Nephron (organoid): ENCODE data around the gene SLIT1.

Experiments
- H3K27ac Mint-ChIP-seq, 3 experiments: 2 replicates each; pipeline ENCODE4 v1.8.0; 2020; ENCODE audit warnings: mixed read lengths in 3 of 3, mild to moderate bottlenecking in 2 of 3, moderate library complexity in 1 of 3
- H3K27me3 Mint-ChIP-seq: 2 replicates; pipeline ENCODE4 v1.8.0; 2021; ENCODE audit warnings: low read depth, mild to moderate bottlenecking, moderate library complexity, mixed read lengths
- H3K36me3 Mint-ChIP-seq: 2 replicates; pipeline ENCODE4 v1.8.0; 2020; ENCODE audit warnings: low read depth, mixed read lengths
- H3K4me1 Mint-ChIP-seq: 2 replicates; pipeline ENCODE4 v1.8.0; 2020; ENCODE audit warnings: mixed read lengths
- H3K4me3 Mint-ChIP-seq, 3 experiments: 2 replicates each; pipeline ENCODE4 v1.8.0; 2020; ENCODE audit warnings: mild to moderate bottlenecking in 3 of 3, mixed read lengths in 3 of 3, moderate library complexity in 2 of 3
- H3K9me3 Mint-ChIP-seq: 2 replicates; pipeline ENCODE4 v1.8.0; 2020; ENCODE audit warnings: mixed read lengths
- TF ChIP-seq, protein P1 (sequence below), 3 experiments: fragments of 200-600 bp; sonication (generic); IDR thresholded peaks; one replicate each; pipeline ENCODE4 v1.5.0; 2021; ENCODE audit warnings: antibody characterized with exemption in 3 of 3; ENCODE audit not compliant: unreplicated experiment in 3 of 3

Gene SLIT1

GRCh38 chr10:97023401-97024167 lies 162.2 kb downstream of the SLIT1 start:
- Mint-ChIP-seq H3K27ac (peak overlapping the region in 1 of 3 experiments; percentile 40), H3K4me1 (peaks cover 28% of the 10 kb centered on the region), H3K4me3 (no peak overlapping the region), H3K36me3 (no peaks in the 10 kb centered on the region), H3K9me3 (no peaks in the 10 kb centered on the region), H3K27me3 (peaks cover 12% of the 10 kb centered on the region)
- TF ChIP-seq, protein P1, sequence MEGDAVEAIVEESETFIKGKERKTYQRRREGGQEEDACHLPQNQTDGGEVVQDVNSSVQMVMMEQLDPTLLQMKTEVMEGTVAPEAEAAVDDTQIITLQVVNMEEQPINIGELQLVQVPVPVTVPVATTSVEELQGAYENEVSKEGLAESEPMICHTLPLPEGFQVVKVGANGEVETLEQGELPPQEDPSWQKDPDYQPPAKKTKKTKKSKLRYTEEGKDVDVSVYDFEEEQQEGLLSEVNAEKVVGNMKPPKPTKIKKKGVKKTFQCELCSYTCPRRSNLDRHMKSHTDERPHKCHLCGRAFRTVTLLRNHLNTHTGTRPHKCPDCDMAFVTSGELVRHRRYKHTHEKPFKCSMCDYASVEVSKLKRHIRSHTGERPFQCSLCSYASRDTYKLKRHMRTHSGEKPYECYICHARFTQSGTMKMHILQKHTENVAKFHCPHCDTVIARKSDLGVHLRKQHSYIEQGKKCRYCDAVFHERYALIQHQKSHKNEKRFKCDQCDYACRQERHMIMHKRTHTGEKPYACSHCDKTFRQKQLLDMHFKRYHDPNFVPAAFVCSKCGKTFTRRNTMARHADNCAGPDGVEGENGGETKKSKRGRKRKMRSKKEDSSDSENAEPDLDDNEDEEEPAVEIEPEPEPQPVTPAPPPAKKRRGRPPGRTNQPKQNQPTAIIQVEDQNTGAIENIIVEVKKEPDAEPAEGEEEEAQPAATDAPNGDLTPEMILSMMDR (IDR thresholded peaks at IDR 0.05; ENCODE audit: unreplicated experiment in 3 of 3), result no peak

GRCh38 chr10:97022616-97023015 lies 163.1 kb downstream of the SLIT1 start:
- no peaks in the 10 kb centered on the region for H3K9me3 Mint-ChIP-seq
- H3K27me3 Mint-ChIP-seq, result peaks cover 12% of the 10 kb centered on the region
- TF ChIP-seq, protein P1 (IDR thresholded peaks at IDR 0.05; ENCODE audit: unreplicated experiment in 3 of 3), result no peak
- H3K4me3 Mint-ChIP-seq, result no peak overlapping the region
- H3K36me3 Mint-ChIP-seq, result no peaks in the 10 kb centered on the region
- H3K4me1 Mint-ChIP-seq, result peaks cover 28% of the 10 kb centered on the region
- no peak overlapping the region for H3K27ac Mint-ChIP-seq

DNA sequence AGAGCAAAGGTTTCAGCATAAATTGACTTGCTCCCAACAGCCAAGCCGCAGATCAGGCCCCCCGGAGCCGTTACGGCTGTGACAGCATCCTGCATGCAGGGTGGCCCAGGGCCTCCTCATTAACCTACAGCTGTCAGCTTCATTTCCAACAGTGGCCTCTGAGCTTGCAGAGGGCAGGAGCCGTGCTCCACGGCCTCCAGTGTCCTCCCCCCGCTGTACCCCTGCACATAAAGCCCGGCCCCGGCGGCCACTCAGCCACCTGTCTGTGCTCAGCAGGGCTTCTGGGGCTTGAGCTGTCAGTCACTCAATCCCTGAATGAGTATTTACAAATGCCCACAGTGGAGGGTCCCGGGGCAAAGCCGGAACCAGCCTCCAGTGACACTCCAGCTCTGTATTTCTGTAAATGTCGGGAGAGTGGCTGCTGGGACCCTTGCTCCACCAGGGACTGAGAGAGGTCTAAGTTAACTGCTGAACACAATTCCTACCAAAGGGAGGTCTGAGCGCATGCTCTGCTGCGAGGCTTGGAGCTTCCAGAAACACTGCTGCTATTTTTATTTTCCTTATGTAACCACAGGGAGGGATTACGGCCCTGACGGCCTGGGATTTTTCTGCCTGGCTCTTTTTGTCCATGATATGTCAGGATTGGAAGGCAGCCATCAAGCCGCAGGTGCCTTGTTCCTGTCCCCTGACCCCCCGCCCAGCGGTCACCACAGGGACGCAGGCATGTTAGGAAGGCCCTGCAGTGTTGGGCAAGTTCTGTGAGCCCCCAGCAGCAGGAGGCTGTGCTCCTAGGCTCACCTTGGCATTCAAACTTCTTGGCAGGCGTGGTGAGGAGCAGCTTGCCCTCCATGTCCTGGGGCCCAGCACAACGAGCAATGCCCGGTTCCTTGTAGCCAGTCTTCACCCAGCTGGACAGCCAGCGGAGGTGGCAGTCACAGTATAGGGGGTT lies 165.0 kb downstream of the SLIT1 start:
- H3K27me3 Mint-ChIP-seq, result peaks cover 12% of the 10 kb centered on the region
- H3K36me3 Mint-ChIP-seq, result no peaks in the 10 kb centered on the region
- H3K27ac Mint-ChIP-seq, result peak overlapping the region in 2 of 3 experiments; percentile 26 to 37
- H3K4me3 Mint-ChIP-seq, result no peak overlapping the region
- TF ChIP-seq, protein P1 (IDR thresholded peaks at IDR 0.05; ENCODE audit: unreplicated experiment in 3 of 3), result no peak
- H3K4me1 Mint-ChIP-seq, result peaks cover 27% of the 10 kb centered on the region
- no peaks in the 10 kb centered on the region for H3K9me3 Mint-ChIP-seq

DNA sequence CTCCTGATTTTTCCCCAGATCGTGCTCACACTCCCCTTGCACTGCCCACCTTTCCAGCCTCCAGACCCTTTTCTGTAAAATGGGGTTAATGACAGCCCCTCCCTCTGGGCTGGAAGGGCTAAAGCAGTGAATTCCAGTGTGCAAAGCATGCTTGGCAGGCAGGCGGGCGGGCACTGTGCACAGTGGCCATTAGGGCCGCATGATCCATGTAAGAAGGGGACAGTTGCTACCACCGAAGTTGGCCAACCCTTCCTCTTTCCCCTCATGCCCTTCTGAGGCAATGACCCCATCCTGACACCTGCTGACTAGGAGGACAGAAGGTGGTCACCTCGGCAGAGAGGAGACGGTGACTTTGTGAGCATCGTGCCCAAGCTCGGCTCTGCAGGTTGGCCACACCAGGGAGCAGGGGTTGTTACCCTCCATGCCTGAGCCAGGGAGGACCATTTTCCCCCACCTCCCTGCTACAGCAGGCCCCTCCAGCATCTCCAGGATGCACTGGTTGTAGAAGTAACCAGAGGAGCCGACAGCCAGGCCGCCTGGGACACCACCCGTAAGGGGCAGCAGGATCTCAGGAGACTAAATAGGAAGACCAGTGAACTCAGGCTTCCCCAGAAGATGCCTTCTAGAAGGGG lies 166.4 kb downstream of the SLIT1 start:
- Mint-ChIP-seq H3K36me3 (no peaks in the 10 kb centered on the region), H3K27me3 (peaks cover 12% of the 10 kb centered on the region), H3K4me1 (peaks cover 19% of the 10 kb centered on the region), H3K27ac (no peak overlapping the region), H3K4me3 (no peak overlapping the region), H3K9me3 (no peaks in the 10 kb centered on the region)
- TF ChIP-seq, protein P1 (IDR thresholded peaks at IDR 0.05; ENCODE audit: unreplicated experiment in 3 of 3), result no peak

- Mint-ChIP-seq H3K9me3 (no peaks in the 10 kb centered on the region), H3K4me3 (no peak overlapping the region), H3K27ac (no peak overlapping the region), H3K4me1 (peaks cover 11% of the 10 kb centered on the region), H3K27me3 (peaks cover 14% of the 10 kb centered on the region), H3K36me3 (no peaks in the 10 kb centered on the region)
- TF ChIP-seq, protein P1 (IDR thresholded peaks at IDR 0.05; ENCODE audit: unreplicated experiment in 3 of 3), result no peak
Measured at GRCh38 chr10:97018251-97019212, 167.2 kb downstream of the SLIT1 start.
